C4-2B (cell line): ENCODE data around the gene ZBTB49.

Experiments
- CTCF ChIP-seq: fragments of 450-650 bp; conservative IDR thresholded peaks from 2 replicates; pipeline ENCODE4 v1.5.1; 2017; ENCODE audit warnings: mild to moderate bottlenecking
- ZFX ChIP-seq: fragments of 450-650 bp; IDR thresholded peaks from 2 replicates; pipeline ENCODE4 v1.6.1; 2017

- TF ChIP-seq CTCF (no peak), ZFX (no peak)
These were observed 35.4 kb upstream of the ZBTB49 start for GRCh38 chr4:4254666-4255065.
